DOHH2 (cell line): Measurements from ENCODE around the gene NYNRIN.

Experiments
- H3F3A ChIP-seq: fragments of 200-600 bp; sonication (generic), shearing (Covaris generic); 2 replicates; pipeline ENCODE4 v1.6.0; 2016; ENCODE audit warnings: antibody characterized with exemption, mild to moderate bottlenecking; ENCODE audit not compliant: control insufficient read depth, insufficient read depth
- H3K27ac ChIP-seq: fragments of 200-600 bp; sonication (generic); 2 replicates; pipeline ENCODE4 v1.5.1; 2014; ENCODE audit warnings: low read depth, mild to moderate bottlenecking, low read length, moderate library complexity
- H3K27me3 ChIP-seq: fragments of 200-600 bp; sonication (generic); 2 replicates; pipeline ENCODE4 v1.6.1; 2014; ENCODE audit warnings: mild to moderate bottlenecking, low read length, mixed read lengths; ENCODE audit not compliant: control insufficient read depth
- H3K36me3 ChIP-seq: fragments of 200-600 bp; sonication (generic); 2 replicates; pipeline ENCODE4 v1.6.1; 2014; ENCODE audit warnings: mild to moderate bottlenecking, low read length, moderate library complexity, mixed read lengths; ENCODE audit not compliant: control insufficient read depth
- H3K4me1 ChIP-seq: fragments of 200-600 bp; sonication (generic); 2 replicates; pipeline ENCODE4 v1.6.1; 2014; ENCODE audit warnings: mild to moderate bottlenecking, low read length, mixed read lengths; ENCODE audit not compliant: control insufficient read depth
- H3K4me2 ChIP-seq: fragments of 200-600 bp; sonication (generic); 2 replicates; pipeline ENCODE4 v1.6.0; 2014; ENCODE audit warnings: mild to moderate bottlenecking, low read length, moderate library complexity
- H3K4me3 ChIP-seq: fragments of 200-600 bp; sonication (generic); 2 replicates; pipeline ENCODE4 v1.5.1; 2014; ENCODE audit warnings: mild to moderate bottlenecking, low read length, mixed read lengths
- H3K79me2 ChIP-seq: fragments of 200-600 bp; sonication (generic); 2 replicates; pipeline ENCODE4 v1.6.1; 2014; ENCODE audit warnings: mild to moderate bottlenecking, low read length, mixed read lengths; ENCODE audit not compliant: control insufficient read depth
- H3K9me2 ChIP-seq: fragments of 200-600 bp; sonication (generic); replicated peaks from 2 replicates; pipeline ENCODE4 v1.6.1; 2014; ENCODE audit warnings: mild to moderate bottlenecking, low read length, mixed read lengths; ENCODE audit not compliant: control insufficient read depth
- H3K9me3 ChIP-seq: fragments of 200-600 bp; sonication (generic); 2 replicates; pipeline ENCODE4 v1.6.1; 2014; ENCODE audit warnings: antibody characterized with exemption, low read length, mixed read lengths; ENCODE audit not compliant: control insufficient read depth, insufficient read depth
- H4K20me1 ChIP-seq: fragments of 200-600 bp; sonication (generic); 2 replicates; pipeline ENCODE4 v1.6.0; 2014; ENCODE audit warnings: low read depth, mild to moderate bottlenecking, antibody characterized with exemption, low read length, moderate library complexity; ENCODE audit not compliant: control insufficient read depth, insufficient read depth
- EZH2phosphoT487 ChIP-seq: fragments of 200-600 bp; sonication (generic); IDR thresholded peaks from 2 replicates; pipeline ENCODE4 v1.6.1; 2017; ENCODE audit warnings: borderline replicate concordance, mild to moderate bottlenecking, antibody characterized with exemption, low read length, moderate library complexity, mixed read lengths
- TF ChIP-seq, protein P1 (sequence below): fragments of 200-600 bp; sonication (generic); IDR thresholded peaks from one replicate; pipeline ENCODE4 v1.5.1; 2014; ENCODE audit warnings: antibody characterized with exemption, mild to moderate bottlenecking, low read depth, low read length; ENCODE audit not compliant: poor library complexity, severe bottlenecking

NYNRIN gene

GRCh38 chr14:24465805-24466204 is 67.0 kb downstream of the NYNRIN start:
- Histone ChIP-seq H3K4me1 (no peaks in the 10 kb centered on the region), H3K27me3 (no peaks in the 10 kb centered on the region), H3K36me3 (no peaks in the 10 kb centered on the region), H3F3A (no peaks in the 10 kb centered on the region), H3K9me3 (no peaks in the 10 kb centered on the region), H3K9me2 (no peaks in the 10 kb centered on the region), H3K4me3 (no peak overlapping the region), H3K79me2 (no peaks in the 10 kb centered on the region), H3K4me2 (no peak overlapping the region), H3K27ac (no peak overlapping the region), H4K20me1 (no peaks in the 10 kb centered on the region)
- no peak for TF ChIP-seq EZH2phosphoT487
- TF ChIP-seq, protein P1, sequence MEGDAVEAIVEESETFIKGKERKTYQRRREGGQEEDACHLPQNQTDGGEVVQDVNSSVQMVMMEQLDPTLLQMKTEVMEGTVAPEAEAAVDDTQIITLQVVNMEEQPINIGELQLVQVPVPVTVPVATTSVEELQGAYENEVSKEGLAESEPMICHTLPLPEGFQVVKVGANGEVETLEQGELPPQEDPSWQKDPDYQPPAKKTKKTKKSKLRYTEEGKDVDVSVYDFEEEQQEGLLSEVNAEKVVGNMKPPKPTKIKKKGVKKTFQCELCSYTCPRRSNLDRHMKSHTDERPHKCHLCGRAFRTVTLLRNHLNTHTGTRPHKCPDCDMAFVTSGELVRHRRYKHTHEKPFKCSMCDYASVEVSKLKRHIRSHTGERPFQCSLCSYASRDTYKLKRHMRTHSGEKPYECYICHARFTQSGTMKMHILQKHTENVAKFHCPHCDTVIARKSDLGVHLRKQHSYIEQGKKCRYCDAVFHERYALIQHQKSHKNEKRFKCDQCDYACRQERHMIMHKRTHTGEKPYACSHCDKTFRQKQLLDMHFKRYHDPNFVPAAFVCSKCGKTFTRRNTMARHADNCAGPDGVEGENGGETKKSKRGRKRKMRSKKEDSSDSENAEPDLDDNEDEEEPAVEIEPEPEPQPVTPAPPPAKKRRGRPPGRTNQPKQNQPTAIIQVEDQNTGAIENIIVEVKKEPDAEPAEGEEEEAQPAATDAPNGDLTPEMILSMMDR = no peak
